Renal pelvis (tissue), 4 donors: ENCODE results near the gene SUGCT. TPM values are rescaled to one million over a fixed set of nuclear protein-coding genes. Genes with fewer than 3 reads are reported as not detected.

ENCODE experiments used
- DNase-seq: peaks from one replicate; pipeline ENCODE4 v3.0.0-alpha.2; 2013
- polyA plus RNA-seq, 3 donors: library from polyadenylated mRNA; unstranded; fragments of 120-200 nt; gene quantifications; one replicate each; pipeline ENCODE4 v1.2.1, GENCODE V29; 2013; ENCODE audit not compliant: insufficient read length in 3 of 3

The SUGCT gene
- polyA plus RNA-seq, 3 donors: 12.2 to 14.5 (median 14.0) TPM

DNA sequence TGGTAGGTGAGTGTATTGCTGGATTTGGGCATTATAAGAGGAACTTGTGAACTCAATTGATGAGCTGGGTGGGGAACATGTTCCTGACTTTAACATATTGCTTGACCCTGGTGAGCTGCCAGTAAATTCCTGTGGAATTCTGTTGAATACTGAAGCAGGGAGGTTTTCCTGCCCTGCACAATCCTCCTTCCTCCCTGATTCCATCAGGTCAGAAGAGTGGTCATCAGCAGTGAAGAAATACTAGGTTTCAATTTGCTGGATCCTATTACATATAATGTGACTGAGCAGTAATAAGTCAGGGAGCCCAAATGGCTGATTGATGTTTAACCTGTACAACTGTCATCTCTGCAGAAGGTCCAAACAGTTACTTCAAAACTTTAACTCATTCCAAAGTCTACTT, 581.2 kb downstream of the SUGCT start:
- no peak for DNase-seq

DNA sequence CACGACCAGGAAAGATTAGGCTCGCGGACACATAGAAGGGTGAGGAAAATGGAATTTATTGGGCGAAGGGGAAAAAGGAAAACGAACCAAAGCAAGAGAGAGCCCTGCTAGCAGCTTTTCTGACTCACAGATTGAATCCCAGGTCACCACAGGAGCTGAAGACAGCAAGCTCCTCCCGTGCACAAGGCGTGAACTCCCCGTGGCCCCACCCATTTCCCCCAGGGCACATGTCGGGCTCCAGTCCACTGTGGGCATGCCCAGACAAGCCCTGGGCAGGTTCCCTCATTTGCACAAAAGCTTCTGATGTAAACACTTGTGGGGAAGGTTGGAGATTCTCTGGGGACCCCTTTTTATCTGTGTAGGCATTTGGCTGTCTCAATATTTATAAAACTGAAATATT, 582.4 kb downstream of the SUGCT start:
- DNase-seq: no peak

DNA sequence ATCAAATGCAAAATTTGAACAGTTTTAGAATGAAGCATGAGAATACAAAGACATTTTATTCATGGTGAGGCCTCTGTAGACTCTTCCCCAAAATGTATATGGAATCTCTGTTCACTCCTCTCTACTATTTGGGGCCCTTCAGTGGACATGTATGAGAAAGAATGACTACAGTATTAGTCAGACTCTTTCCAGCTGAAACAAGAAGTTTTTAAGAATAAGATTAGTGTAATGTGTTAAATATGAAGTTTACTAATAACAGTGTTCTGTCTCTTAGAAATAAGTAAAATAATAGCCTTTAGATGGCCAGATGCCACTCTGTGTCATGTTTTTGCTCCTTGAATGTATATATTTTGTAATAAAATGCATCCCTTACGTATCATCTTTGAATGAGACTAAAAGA, 585.6 kb downstream of the SUGCT start:
- DNase-seq: no peak

DNA sequence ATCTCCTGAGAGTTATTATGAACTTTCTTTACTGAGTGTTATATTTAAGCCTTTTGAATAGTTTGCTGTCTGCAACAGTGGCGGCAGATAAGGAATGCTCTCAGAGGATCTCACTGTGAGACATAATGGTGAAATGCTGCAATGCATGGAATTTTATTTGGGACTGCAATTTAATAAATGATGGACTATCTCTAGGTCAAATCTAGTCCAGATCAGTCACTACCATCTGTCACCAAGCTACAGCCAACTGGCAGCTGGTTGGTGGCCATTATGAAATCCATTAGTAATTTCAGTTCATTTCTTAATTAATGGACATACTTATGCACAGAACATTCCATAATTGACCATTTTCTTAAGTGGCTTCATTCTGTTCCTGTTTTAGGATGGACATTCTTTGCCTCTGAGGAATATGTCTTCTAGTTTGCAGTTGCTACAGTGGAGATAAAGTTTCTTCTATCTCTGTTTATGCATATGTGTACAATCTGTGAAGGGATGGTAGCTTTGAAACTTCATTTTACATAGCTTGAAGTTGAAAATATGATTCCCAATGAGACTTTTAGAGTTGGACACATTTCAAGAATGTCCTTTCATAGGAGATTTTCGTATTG, 586.6 kb downstream of the SUGCT start:
- DNase-seq: no peak

DNA sequence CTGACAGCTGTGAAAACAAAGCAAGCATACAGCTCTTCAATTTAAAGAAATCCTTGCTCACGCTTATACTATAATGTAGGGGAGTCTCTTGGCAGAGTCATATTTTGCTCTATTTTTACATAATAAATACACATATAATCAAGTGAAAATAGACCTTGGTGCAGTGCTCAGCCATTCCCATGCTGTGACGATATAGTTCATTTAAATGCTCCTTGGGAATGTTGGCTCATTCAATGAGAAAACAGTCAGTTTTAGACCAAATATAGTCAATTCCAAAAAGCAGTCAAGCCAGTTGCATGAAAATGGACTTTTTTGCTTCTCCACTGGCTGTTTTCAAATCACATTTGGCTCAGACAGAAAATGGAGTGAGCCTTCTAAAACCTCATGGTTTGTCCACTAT, 587.4 kb downstream of the SUGCT start:
- no peak for DNase-seq

DNA sequence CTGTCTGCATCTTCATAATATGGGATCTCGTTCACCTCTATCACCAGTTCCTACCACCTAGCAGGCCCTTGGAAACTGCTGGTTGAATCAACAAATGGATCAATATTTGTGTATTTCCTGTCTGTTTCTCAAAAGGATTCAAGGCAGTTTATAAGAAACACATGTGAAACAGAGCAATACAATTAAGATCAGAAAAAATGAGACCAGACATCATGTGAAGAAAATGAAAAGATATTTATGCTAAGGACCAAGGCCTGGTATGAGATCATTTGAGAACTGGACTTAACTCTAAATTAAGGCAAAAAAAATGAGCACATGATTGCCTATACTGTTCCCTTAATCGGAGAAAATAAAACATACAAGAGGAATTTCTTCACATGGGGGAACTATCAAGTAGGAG, 589.0 kb downstream of the SUGCT start:
- DNase-seq: no peak

DNA sequence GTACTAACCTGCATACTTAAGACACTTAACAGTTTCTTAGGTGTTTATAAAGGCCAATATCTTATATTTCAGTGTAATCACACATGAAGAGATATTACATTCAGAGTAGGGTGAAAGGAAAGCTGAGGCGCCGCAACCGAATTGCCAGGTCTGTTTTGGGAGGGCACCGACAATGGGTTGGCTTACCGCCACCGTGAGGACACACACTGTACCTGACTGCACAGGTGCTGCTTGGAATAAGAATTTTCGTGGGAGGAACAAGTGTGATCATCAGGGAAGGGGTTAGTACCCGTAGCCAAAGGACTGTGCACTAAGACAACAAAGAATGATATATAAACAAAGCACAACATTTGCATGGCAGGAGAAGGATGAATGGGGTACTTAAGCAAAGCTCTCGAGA, 591.8 kb downstream of the SUGCT start:
- DNase-seq: no peak

DNA sequence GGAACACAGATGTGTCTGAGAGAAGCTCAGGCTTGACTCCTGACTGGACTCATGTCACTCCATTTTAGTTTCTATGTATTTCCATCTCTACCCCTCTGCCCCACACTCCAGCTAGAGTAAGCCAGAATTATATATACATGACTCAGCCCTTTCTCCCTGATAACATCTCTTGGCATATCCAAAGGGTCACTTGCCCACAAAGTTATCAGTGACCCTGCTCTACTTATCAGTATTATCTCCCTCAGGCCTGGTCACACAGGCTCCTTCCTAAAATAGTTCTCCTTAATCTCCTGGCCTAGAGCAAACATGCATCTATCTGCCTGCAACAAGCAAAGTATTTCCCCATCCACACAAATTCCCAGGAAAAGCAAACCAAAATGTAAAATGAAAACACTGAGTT, 598.3 kb downstream of the SUGCT start:
- DNase-seq: no peak

DNA sequence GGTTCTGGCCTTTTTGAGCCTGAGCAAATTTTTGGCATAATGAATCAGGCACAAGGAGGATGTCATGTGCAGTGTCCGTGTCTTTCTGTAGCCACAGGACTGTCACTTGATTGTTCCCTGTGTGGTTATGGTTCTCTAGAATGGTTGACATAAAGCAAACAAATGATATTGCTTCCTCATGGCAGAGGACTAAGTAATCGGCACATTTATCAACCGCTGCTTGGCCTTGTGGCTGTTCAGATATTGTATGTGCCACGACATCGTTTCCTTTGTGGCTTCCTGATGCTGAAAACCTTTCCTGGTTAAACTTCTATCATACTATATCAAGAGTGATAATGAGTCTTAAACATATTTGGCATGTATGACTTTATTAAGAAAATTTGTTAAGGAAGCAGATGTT, 598.8 kb downstream of the SUGCT start:
- DNase-seq: no peak

DNA sequence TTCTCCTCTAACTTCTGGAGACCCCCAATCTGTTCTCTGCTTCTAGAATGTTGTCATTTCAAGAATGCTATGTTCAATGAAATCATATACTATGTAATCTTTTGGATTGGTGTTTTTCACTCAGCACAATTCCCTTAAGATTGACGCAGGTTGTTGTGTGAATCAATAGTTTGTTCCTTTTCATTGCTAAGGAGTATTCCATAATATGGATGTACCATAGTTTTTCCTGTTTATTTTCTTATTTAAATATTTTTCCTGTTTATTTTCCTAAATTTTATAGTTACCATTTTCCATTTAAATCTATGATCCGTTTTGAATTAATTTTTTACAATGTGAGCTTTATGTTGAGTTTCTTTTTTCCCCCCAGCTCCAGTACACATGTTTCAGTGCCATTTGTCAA, 604.5 kb downstream of the SUGCT start:
- no peak for DNase-seq

DNA sequence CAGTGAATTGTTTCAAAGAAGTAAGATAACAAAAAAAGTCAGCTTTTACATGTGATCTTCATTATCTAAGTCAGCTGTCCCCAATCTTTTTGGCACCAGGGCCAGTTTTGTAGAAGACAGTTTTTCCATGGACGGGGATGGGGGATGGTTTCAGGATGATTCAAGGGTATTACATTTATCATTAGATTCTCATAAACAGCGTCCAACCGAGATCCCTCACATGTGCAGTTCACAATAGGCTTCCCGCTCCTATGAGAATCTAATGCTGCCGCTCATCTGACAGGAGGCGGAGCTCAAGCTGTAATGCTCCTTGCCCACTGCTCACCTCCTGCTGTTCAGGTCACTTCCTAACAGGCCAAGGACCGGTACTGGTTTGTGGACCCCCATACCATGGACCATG, 607.5 kb downstream of the SUGCT start:
- no peak for DNase-seq

DNA sequence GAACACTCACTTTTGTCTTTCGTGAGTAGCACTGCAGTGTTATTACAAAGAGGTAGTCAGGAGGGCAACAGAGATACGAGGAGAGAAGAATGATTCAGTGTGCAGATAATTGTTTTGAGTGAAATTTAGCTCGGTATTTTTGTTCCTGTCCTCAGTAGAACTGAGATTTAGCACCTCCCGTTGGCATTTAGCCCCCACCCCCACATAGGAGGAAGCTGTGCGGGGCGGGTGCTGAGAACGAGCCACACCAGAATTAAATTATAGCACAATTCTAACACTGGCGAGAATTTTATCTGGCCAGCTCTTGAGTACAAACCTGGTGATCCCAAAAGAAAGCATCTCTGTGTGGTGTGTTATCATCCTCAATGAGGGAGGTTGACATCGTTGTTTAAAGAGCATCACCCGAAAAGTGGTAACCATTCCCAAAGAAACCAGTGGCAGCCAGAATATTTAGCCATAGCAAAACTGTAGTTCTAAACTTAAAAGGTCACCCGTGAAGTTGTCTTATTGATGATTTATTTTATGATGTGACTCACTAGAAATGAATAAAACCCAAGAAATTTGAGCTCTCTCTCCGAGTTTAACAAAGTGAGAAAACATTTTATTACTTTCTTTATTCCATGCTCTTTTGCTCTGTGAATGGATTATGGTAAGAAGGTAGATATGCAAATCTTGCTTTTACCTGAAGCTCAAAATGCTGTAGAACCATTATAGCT, 612.2 kb downstream of the SUGCT start:
- no peak for DNase-seq

DNA sequence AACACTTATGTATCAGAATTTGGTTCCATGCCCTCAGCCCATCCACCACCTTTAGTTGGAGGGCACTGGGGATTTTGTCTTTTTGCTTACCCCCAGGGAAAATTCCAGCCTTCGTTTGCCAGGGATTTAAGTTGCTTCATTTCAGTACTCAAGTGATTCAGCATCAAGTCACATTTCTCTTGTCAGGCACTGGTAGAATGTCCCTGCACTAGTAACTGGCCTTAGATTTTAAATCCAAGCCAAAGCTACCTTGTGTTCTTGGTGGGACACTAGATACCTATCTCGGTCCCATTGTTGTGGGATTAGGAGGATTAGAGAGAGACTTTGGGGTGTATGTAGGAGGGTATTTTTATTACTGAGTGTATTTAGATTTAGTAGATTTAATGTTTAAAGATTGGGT, 613.1 kb downstream of the SUGCT start:
- no peak for DNase-seq

DNA sequence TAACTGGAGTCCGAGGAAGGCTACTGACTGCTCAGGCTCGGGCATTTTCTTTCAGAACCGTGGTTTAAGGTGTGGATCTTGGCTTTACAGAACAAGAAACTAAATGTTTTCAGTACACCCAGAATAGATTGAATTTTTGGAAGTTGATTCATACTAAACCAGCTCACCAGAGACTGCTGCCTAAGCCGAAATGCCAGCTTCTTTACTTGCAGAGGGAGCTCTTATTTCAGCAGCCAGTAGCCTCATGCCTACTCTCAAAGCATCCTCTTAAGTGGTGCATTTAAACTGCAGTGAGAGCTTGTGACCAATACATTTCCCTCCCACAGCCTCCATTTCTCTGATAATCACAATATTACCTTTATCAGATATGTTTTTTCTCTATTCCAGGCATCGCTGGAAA, 615.1 kb downstream of the SUGCT start:
- DNase-seq: no peak

DNA sequence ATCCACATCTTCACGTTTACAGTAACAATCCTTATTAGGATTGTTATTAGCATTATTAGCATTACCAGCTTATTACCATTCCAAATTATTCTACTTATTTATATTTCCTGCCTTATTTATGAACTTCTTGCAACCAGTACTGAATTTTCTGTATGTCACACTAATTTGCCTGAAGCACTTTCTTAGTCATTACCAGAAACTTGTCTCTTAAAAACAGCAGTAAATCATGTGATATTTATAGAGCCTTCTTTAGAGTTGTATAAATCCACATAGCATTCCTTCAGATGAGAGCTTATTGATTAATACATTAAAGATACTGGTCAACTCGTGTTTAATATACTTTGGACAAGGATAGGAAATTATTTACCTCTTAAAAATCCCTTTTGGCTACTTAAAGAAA, 618.6 kb downstream of the SUGCT start:
- DNase-seq: no peak

DNA sequence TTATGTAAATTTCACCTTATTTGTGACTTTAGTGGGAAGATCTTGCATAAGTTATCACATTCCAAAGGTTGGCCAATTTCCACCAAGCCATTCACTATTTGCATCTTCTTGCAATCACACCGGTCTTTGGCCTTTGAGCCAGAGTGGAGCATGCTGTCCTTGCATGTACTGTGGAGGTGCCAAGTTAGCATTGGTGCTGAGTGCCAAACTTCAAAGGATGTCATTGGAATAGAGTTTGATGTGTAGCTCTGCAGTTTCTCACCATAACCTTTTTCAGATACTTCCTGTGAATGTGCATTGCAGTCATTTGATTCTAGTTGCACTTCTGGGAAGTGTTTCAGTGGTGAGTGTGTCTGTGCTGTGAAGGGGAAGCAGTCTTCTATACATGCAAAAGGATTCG, 620.6 kb downstream of the SUGCT start:
- no peak for DNase-seq

DNA sequence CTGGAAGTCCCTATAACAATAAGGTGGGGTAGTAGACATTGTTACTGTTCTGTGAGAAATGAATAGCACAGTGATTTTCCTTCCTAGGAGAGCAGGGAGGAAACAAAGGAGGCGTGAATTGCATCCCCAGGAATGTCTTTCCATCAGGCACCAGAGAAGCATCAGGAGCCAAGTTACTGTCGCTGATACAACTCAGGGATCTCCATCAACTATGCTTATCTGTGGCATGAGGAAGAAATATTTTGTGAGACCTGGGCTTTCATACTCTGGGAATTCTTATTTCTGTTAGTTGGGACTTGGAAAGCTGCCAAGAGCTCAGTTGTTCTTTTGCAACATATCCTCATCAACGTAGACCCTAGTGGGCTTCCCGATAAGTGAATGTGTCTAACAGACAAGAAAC, 622.3 kb downstream of the SUGCT start:
- no peak for DNase-seq

DNA sequence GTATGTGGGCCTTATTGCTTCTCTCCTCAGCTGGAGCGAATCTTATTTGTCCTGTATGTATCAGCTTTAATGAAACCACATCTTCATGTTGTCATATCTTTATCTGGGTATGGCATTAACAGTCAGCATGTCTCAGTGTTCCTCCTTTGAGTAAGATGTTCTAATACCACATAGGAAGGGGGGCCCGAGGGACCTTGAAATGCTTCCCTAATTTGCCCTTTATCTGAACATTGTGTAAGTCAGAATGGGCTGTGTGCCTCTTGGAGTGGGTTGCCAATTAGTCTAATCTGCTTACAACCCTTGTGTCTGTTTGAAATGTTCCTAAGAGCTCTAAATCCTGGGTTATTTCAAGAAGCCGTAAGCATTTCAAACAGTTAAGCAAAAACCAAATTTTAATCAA, 623.8 kb downstream of the SUGCT start:
- DNase-seq: no peak

DNA sequence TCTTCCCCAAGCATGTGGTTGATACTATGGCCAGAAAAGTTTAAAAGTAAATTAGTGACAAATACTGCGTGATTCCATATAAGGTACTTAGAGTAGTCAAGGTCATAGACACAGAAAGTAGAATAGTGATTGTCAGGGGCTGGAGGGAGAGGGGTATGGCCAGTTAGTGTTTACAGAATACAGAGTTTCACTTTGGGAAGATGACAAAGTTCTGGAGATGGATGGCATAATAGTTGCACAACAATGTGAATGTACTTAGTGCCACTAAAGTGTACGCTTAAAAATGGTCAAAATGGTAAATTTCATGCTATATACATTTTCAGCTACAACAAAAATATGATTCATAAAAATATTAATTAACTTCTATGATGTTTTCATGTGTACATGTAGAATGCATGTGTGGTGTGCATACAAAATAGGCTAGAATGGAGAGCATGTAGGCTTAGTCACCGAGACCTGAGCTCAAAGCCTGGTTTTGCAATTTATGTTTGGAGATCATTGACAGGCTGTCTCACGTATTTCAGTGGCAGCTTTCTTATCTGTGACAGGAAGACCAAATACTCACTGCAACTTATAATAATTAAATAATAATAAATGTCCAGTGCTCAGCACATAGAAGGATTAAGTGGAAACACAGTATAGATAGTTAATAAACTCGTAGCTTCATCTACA, 625.6 kb downstream of the SUGCT start:
- no peak for DNase-seq

DNA sequence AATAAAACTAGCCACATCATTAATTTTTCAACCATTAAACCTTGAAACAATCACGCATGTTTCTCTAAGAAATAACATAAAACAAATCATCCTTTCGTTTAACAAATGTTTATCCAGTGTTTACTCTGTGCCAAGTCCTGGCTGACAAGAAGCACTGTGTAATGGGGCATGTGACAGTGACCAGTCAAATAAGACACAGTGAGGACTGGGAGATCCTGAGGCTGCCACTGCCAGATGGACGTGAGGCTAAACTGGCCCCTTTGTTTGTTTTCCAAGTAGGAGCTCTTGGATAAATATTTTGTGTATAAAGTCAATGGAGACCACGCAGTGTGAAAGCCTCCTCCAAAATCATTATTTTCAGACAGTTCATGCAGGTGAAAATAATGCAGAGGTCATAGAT, 626.2 kb downstream of the SUGCT start:
- DNase-seq: no peak

DNA sequence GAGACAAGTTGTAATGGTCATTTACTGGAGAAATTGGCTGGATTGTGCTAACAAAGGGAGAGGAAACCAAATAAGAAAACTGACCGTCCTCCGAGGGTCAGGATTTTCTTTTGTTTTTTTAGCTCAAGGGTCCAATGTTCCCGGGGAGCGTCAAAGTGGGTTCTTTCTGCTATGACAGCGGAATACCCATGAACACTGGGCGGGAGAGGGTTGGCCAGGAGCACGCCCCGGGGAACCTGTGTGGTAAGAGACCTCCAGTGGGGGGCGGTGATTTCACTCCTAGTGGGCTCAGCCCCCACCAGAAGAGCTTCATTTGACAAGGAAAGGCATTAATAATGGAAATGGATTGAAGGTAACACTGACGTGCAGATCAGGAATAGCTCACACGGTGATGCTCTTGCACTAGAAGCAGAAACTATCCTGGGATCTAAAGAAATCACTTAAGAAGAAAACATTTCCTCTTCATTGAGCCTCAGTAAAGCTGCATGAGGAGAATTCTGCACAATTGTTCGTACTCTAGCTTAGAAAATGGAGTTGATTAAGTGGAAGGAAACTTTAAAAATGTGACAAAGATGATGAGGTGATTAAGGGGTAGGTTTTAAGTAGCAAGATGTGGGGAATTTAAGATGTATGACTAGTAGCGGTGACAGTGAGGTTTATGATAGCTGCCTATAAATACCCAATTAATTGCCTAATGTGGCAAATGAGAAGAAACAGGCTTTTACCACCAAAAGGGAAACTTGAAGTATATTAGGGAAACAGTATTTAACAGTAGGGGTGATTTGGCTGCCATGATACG, 627.2 kb downstream of the SUGCT start:
- no peak for DNase-seq
